Activated naive CD4-positive, alpha-beta T cell treated with anti-CD3 and anti-CD28 coated beads, Interleukin-2, amount 50 U/mL, for 24 hours (primary cell): ENCODE results near the gene FABP3.

ENCODE experiments used
- H3K27ac Mint-ChIP-seq: one replicate; pipeline ENCODE4 v1.8.0; 2021; ENCODE audit warnings: mild to moderate bottlenecking, mixed read lengths
- H3K27me3 Mint-ChIP-seq: one replicate; pipeline ENCODE4 v1.8.0; 2021; ENCODE audit warnings: mixed read lengths
- H3K36me3 Mint-ChIP-seq: one replicate; pipeline ENCODE4 v1.8.0; 2021; ENCODE audit warnings: mixed read lengths
- H3K4me1 Mint-ChIP-seq: one replicate; pipeline ENCODE4 v1.8.0; 2021; ENCODE audit warnings: mixed read lengths
- H3K4me3 Mint-ChIP-seq: one replicate; pipeline ENCODE4 v1.8.0; 2021; ENCODE audit warnings: mild to moderate bottlenecking, mixed read lengths
- H3K9me3 Mint-ChIP-seq: one replicate; pipeline ENCODE4 v1.8.0; 2021; ENCODE audit warnings: mixed read lengths

FABP3 gene

GRCh38 chr1:31366796-31367195 lies 6.1 kb downstream of the FABP3 start:
- Mint-ChIP-seq H3K27ac (no peak overlapping the region), H3K27me3 (no peaks in the 10 kb centered on the region)

GRCh38 chr1:31364561-31365250 lies 8.2 kb downstream of the FABP3 start:
- Mint-ChIP-seq H3K27ac (no peak overlapping the region), H3K4me3 (no peak overlapping the region), H3K36me3 (peaks cover 13% of the 10 kb centered on the region), H3K4me1 (no peaks in the 10 kb centered on the region), H3K27me3 (no peaks in the 10 kb centered on the region), H3K9me3 (no peaks in the 10 kb centered on the region)

More at GRCh38 chr1:31366796-31367195, 6.1 kb downstream of the FABP3 start:
- Mint-ChIP-seq H3K9me3 (no peaks in the 10 kb centered on the region), H3K36me3 (peaks cover 10% of the 10 kb centered on the region), H3K4me1 (no peaks in the 10 kb centered on the region), H3K4me3 (no peak overlapping the region)

GRCh38 chr1:31362032-31362431 lies 10.8 kb downstream of the FABP3 start:
- H3K27me3 Mint-ChIP-seq: no peaks in the 10 kb centered on the region
- H3K4me1 Mint-ChIP-seq: no peaks in the 10 kb centered on the region
- no peak overlapping the region for H3K27ac Mint-ChIP-seq
- no peaks in the 10 kb centered on the region for H3K9me3 Mint-ChIP-seq
- H3K4me3 Mint-ChIP-seq: no peak overlapping the region
- peaks cover 24% of the 10 kb centered on the region for H3K36me3 Mint-ChIP-seq

GRCh38 chr1:31361607-31362006 lies 11.3 kb downstream of the FABP3 start:
- H3K27me3 Mint-ChIP-seq: no peaks in the 10 kb centered on the region
- no peaks in the 10 kb centered on the region for H3K4me1 Mint-ChIP-seq
- H3K9me3 Mint-ChIP-seq: no peaks in the 10 kb centered on the region
- peaks cover 24% of the 10 kb centered on the region for H3K36me3 Mint-ChIP-seq
- no peak overlapping the region for H3K4me3 Mint-ChIP-seq
- H3K27ac Mint-ChIP-seq: no peak overlapping the region

GRCh38 chr1:31356427-31356826 lies 16.4 kb downstream of the FABP3 start:
- H3K9me3 Mint-ChIP-seq: no peaks in the 10 kb centered on the region
- peaks cover 24% of the 10 kb centered on the region for H3K36me3 Mint-ChIP-seq
- H3K4me1 Mint-ChIP-seq: no peaks in the 10 kb centered on the region
- H3K4me3 Mint-ChIP-seq: no peak overlapping the region
- H3K27ac Mint-ChIP-seq: no peak overlapping the region
- H3K27me3 Mint-ChIP-seq: no peaks in the 10 kb centered on the region

- Mint-ChIP-seq H3K9me3 (no peaks in the 10 kb centered on the region), H3K27me3 (no peaks in the 10 kb centered on the region), H3K36me3 (peaks cover 29% of the 10 kb centered on the region), H3K4me3 (no peak overlapping the region), H3K4me1 (no peaks in the 10 kb centered on the region), H3K27ac (no peak overlapping the region)
These were observed 18.6 kb downstream of the FABP3 start for GRCh38 chr1:31354283-31354682.

- Mint-ChIP-seq H3K27me3 (no peaks in the 10 kb centered on the region), H3K36me3 (peaks cover 24% of the 10 kb centered on the region), H3K27ac (no peak overlapping the region), H3K4me1 (no peaks in the 10 kb centered on the region), H3K9me3 (no peaks in the 10 kb centered on the region), H3K4me3 (no peak overlapping the region)
These were observed 24.4 kb downstream of the FABP3 start for GRCh38 chr1:31348449-31348848.

- Mint-ChIP-seq H3K4me3 (no peak overlapping the region), H3K27me3 (no peaks in the 10 kb centered on the region), H3K4me1 (no peaks in the 10 kb centered on the region), H3K9me3 (no peaks in the 10 kb centered on the region), H3K36me3 (peaks cover 21% of the 10 kb centered on the region), H3K27ac (no peak overlapping the region)
These were observed 26.1 kb downstream of the FABP3 start for GRCh38 chr1:31346785-31347184.

- Mint-ChIP-seq H3K9me3 (no peaks in the 10 kb centered on the region), H3K4me1 (no peaks in the 10 kb centered on the region), H3K27ac (no peak overlapping the region), H3K27me3 (no peaks in the 10 kb centered on the region), H3K36me3 (peaks cover 16% of the 10 kb centered on the region), H3K4me3 (no peak overlapping the region)
These were observed 27.2 kb downstream of the FABP3 start for GRCh38 chr1:31345635-31346034.

- no peak overlapping the region for H3K27ac Mint-ChIP-seq
- no peaks in the 10 kb centered on the region for H3K9me3 Mint-ChIP-seq
- H3K27me3 Mint-ChIP-seq: no peaks in the 10 kb centered on the region
- no peak overlapping the region for H3K4me3 Mint-ChIP-seq
- peaks cover 19% of the 10 kb centered on the region for H3K36me3 Mint-ChIP-seq
- no peaks in the 10 kb centered on the region for H3K4me1 Mint-ChIP-seq
These were observed 28.4 kb downstream of the FABP3 start for GRCh38 chr1:31344503-31344902.

- Mint-ChIP-seq H3K27ac (no peak overlapping the region), H3K36me3 (peaks cover 12% of the 10 kb centered on the region), H3K9me3 (no peaks in the 10 kb centered on the region), H3K4me3 (no peak overlapping the region), H3K27me3 (no peaks in the 10 kb centered on the region), H3K4me1 (no peaks in the 10 kb centered on the region)
These were observed 36.0 kb downstream of the FABP3 start for GRCh38 chr1:31336687-31337467.

- no peak overlapping the region for H3K27ac Mint-ChIP-seq
- no peaks in the 10 kb centered on the region for H3K27me3 Mint-ChIP-seq
- H3K4me3 Mint-ChIP-seq: no peak overlapping the region
- H3K36me3 Mint-ChIP-seq: peaks cover 13% of the 10 kb centered on the region
- H3K4me1 Mint-ChIP-seq: no peaks in the 10 kb centered on the region
- H3K9me3 Mint-ChIP-seq: no peaks in the 10 kb centered on the region
These were observed 37.9 kb downstream of the FABP3 start for GRCh38 chr1:31335007-31335406.

- Mint-ChIP-seq H3K4me3 (no peak overlapping the region), H3K9me3 (no peaks in the 10 kb centered on the region), H3K27me3 (no peaks in the 10 kb centered on the region), H3K27ac (no peak overlapping the region), H3K4me1 (no peaks in the 10 kb centered on the region), H3K36me3 (peaks cover 9% of the 10 kb centered on the region)
These were observed 45.5 kb downstream of the FABP3 start for GRCh38 chr1:31327381-31327780.

- no peaks in the 10 kb centered on the region for H3K27me3 Mint-ChIP-seq
- no peaks in the 10 kb centered on the region for H3K4me1 Mint-ChIP-seq
- no peak overlapping the region for H3K4me3 Mint-ChIP-seq
- H3K9me3 Mint-ChIP-seq: no peaks in the 10 kb centered on the region
- H3K36me3 Mint-ChIP-seq: peaks cover 6% of the 10 kb centered on the region
- no peak overlapping the region for H3K27ac Mint-ChIP-seq
These were observed 46.4 kb downstream of the FABP3 start for GRCh38 chr1:31326461-31326860.

- Mint-ChIP-seq H3K27me3 (no peaks in the 10 kb centered on the region), H3K9me3 (no peaks in the 10 kb centered on the region), H3K4me3 (no peak overlapping the region), H3K4me1 (no peaks in the 10 kb centered on the region), H3K36me3 (peaks cover 11% of the 10 kb centered on the region), H3K27ac (no peak overlapping the region)
These were observed 47.9 kb downstream of the FABP3 start for GRCh38 chr1:31324992-31325391.

GRCh38 chr1:31324093-31324492 lies 48.8 kb downstream of the FABP3 start:
- H3K27ac Mint-ChIP-seq: no peak overlapping the region
- H3K4me1 Mint-ChIP-seq: no peaks in the 10 kb centered on the region
- peaks cover 15% of the 10 kb centered on the region for H3K36me3 Mint-ChIP-seq
- H3K4me3 Mint-ChIP-seq: no peak overlapping the region
- no peaks in the 10 kb centered on the region for H3K27me3 Mint-ChIP-seq
- no peaks in the 10 kb centered on the region for H3K9me3 Mint-ChIP-seq
